HG03565 (cell line): Measurements from ENCODE around the gene PFKFB3.
"Not testable (repeated sequence)": the region's sequence is repeated elsewhere in the genome, so short reads cannot be mapped to it uniquely, and the experiment has no call there.

Experiments used
- ATAC-seq: cut with Tn5 transposase; IDR thresholded peaks from one replicate; pipeline ENCODE4 v1.9.1; 2021; ENCODE audit warnings: mild to moderate bottlenecking, moderate library complexity; ENCODE audit not compliant: unreplicated experiment

Gene PFKFB3

DNA sequence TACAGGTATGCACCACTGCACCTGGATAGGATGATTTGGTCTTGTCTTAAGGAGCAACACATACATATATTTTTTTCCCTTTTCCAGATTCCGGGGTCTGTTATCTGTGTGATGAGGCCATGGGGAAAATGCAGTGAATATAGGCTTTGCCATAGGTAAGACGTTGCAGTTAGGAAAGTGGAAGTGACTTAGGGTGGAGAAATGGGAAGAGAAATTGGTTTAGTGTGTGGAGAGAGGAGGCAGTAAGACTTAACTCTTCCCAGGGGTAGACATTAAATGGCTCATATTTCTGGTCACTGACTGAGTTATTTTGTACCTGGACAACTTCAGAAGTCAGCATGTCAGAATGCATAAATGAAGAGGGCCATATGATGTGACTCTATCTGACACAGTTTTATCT lies 66.7 kb downstream of the PFKFB3 start:
- no peak for ATAC-seq

DNA sequence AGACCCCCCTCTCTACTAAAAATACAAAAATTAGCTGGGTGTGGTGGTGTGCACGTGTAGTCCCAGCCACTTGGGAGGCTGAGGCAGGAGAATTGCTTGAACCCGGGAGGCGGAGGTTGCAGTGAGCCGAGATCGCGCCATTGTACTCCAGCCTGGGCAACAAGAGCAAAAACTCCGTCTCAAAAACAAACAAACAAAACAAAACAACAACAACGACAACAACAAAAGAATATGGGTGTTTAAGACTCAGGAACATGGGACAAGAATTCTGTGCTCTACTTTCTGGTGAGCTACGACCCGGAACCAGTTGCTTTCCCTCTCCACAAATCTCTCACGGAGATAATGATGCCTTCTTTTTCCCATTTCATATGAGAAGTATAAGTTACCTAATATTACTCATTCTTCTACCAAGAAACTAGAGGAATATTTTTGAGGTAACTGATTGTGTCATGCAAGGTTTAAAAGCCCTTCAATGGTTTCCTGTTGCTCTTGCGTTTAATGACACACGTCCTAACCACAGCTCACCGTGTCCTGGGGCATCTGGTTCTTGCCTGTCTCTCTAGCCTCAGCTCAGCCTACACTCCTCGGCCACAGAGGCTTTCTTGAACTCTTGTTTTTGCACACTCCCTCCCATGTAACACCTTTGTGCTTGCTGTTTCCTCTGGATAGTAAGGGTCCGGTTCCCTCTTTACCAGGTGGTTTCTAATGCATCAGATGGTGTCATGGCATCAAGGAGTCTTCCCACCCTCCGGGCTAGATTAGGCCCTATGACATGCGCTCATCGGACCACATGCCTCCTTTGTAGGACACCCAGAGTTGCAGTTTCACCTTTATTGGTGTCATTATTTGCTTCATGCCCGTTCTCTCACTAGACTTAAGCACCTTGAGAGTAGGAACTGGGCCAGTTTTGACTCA lies 67.5 kb downstream of the PFKFB3 start:
- peak; percentile 48 for ATAC-seq

DNA sequence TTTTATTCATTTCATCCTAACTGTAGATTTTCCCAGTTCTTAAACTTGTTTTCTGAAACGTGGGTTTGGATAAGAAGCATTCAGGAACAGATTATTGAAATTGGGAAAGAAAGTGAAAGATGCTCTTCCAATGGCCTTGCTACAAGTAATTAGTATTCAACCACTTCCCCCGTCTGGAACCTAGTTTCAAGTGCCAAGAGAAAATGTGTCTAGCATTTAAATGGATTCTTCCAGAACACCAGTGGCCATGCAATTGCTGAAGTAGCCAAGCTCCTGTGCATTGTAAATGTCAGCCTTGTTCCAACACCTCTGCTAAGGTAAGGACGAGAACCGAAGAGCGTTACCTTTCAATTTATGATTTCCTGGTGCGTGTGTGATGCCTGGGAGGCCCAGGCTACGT lies 68.2 kb downstream of the PFKFB3 start:
- no peak for ATAC-seq

DNA sequence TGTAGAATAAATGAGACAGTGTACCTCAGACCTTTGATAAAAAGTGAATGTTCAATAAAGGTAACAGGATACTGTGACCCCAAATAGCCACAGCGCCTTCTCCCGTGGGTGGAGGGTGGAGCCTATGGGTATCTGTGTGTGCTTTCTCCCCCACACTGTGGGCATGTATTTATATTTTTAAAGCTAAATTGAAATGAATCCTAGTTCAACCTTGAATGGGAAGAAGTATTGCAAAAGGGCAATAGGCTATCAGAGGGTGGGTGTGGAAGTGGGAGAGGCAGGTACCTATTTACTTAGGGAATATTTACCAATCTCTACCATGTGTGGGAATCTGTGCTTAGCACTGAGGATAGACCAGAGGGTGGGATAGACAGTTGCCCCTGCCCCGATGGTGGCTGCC lies 68.9 kb downstream of the PFKFB3 start:
- ATAC-seq = no peak

DNA sequence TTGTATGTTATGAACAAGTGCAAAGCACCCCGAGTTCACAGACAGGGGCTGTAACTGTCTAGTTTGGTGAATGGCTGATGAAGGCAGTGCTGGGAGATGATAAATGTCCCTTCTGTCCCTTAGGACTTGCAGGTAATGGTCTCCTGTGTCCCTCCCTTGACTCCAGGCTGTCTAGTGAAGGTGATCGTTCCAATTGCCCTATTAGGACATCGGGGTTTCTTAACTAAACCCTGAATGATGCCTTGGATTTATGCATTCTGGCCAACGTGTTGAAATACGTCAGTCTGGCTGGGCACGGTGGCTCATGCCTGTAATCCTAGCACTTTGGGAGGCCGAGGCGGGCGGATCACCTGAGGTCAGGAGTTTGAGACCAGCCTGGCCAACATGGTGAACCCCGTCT lies 69.4 kb downstream of the PFKFB3 start:
- ATAC-seq = no peak

DNA sequence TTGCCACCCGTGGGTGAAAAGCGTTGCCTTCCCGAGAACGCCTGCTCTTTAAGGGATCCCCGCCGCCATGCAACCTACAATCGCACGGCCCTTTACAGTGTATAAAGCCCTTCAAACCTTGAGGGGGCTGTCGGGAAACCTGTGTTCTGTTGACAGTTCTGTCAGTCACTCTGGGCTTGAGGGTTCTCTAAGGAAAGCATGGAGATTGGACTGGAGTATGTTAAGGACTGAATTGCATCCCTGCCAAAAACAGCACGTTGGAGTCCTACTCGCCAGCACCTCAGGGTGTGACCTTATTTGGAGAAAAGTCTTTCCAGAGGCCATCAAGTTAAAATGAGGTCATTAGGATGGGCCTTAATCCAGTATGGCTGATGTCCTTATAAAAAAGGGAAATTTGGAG lies 70.6 kb downstream of the PFKFB3 start:
- no peak for ATAC-seq

DNA sequence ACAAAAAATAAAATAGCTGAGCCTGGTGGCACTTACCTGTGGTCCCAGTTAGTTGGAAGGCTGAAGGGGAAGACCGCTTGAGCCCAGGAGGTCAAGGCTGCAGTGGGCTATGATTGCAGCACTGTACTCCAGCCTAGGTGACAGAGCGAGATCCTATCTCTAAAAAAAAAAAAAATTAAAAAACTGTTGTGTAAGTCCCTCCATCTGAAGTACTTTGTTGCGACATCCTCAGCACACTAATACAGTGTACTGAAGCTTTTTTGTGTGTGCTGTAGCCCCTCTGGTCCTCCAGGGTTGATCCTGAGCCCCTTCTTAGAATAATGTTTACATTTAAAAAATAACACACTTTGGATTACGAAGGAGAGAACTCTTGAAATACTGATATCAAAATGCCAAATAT lies 71.3 kb downstream of the PFKFB3 start:
- ATAC-seq = no peak

DNA sequence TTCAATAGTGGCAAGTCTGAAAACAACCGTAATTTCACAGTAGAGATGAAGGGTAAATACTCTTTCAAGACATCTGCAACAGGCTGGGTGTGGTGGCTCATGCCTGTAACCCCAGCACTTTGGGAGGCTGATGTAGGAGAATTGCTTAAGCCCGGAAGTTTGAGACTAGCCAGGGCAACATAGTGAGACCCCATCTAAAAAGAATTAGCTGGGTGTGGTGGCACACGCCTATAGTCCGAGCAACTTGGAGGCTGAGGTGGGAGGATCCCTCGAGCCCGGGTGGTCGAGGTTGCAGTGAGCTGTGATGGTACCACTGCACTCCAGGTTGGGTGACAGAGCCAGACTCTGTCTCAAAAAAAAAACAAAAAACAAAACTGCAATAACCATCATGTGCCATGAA lies 71.8 kb downstream of the PFKFB3 start:
- ATAC-seq = no peak

DNA sequence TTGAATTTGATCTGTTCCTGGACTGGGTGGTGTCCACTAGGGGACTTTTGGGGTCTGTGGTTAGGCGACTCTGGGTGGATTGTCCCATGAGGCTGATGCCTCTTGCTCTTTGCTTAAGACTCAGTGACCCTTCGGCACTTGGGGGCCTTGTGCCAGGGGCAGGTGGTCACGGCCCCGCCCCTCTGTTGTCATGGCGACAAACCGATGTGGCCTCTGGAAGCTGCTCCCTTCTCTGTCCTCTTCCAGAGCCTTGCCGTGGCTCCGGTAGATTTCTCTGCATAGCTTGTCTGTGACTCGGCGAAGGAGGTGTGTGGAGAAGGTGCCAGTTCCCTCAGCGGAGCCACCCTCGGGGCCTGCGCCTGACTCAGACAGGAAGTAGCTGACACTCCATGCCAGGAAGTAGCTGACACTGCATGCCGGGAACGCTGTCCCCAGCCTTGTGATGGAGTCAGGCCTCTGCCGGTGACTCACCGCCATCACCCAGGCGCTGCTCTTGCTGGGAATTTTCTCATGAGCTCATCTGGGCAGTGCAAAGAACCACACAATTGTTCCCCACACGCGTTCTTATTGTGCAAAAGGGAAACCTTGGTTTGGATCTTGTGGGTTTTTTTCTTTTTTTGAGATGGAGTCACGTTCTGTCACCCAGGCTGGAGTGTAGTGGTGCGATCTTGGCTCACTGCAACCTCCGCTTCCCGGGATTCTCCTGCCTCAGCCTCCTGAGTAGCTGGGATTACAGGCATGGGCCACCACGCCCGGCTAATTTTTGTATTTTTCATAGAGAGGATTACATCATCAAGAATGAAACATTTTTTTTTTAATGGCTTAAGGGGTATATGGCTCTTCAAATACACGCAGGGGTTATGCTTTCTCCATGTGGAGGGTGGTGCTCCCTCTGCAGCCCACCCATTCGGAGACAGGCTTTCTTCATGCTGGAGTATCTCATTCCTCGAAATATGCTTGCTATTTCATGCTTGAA lies 72.6 kb downstream of the PFKFB3 start:
- peak; percentile 65 for ATAC-seq

DNA sequence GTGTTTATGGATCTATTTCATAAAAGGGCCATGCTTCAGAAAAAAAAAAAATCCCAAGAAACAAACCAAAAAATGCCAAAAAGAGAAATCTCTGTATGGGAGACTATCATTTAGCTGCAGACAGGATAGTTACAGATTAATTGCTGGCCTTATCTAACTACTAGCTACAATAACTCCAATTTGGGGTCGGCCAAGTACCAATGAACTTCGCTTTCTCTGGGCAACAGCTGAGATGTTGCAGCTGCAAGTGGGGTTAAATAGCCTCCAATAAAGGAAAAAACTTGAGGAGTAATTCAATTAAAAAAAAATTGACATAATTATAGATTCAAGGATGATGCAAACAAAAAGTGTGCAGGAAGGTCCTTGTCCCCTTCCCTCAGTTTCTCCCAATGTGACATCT lies 73.6 kb downstream of the PFKFB3 start:
- ATAC-seq = no peak

DNA sequence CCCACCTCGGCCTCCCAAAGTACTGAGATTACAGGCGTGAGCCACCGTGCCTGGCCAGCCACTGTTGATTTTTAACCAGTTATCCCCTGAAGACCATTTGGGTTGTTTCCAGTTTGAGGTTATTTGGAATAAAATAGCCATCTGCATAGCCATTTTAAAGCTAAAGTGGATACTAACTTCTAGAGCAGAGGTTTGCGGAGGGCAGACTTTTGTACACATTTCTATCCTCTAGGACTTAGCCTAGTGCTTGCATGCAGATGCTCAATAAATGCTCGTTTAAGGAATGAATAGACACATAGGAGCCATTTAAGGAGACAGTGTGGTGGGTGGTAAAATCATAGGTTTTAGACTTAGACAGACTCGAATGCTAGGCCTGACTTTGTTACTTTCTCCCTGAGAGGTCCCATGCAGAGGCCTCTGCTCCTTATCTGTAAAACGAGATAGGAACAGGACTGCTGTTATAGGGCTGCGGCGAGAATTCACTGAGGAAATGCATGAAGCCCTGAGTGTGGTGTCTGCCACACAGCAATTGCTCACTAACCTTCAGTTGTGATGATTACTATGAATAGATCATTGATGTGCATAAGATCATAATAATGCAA lies 75.9 kb downstream of the PFKFB3 start:
- ATAC-seq = no peak

DNA sequence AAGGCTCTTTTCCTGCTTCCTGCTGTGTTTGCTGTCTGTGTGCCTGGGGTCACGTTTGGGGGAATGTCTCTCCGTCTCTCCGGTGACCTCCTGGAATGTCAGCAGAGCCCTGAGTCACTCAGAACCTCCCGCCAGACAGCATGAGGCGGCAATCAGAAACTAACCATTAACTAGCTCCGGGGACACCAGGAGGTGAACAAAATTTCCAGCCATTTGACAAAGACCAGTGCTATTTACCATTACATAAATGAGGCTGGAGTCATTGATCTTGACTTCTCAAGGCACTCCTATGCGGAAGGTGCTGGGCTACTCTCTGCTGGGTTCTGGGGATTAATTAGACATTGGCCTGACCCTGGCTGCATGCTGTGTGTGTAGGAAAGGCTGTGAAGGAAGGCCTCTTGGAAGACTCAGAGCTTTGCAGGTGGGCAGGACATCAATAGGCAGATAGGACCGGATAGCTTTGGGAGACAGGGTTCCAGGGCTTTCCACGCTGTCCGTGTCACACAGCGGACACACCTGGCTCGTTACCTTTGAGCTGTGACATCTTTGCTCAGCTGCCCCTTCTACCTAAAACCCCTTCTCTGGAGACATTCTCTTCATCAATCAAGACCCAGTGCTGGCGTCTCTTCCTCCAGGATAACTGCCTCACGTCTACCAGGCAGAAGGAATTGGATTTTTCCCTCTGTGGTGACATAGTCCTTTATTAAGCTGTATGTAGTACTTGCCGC lies 77.0 kb downstream of the PFKFB3 start:
- ATAC-seq = no peak

DNA sequence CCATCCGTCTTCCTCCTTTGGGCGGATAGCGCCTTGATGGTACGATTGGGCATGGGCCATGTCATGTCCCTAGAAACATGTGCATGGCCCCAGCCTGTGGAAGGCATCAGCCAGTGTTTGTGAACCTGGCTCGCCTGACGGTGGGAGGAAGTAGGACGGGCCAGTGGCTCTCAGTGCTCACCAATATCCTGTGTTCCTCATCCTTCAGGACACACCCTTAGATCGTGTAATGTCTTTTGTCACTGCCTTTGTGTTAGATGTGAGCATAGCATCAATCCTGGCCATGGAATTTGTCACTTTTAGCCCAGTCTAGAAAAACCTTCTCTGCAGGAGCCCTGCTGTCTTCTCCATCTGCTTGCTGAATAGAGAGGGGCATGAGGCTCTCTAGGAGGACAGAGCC lies 77.6 kb downstream of the PFKFB3 start:
- no peak for ATAC-seq

DNA sequence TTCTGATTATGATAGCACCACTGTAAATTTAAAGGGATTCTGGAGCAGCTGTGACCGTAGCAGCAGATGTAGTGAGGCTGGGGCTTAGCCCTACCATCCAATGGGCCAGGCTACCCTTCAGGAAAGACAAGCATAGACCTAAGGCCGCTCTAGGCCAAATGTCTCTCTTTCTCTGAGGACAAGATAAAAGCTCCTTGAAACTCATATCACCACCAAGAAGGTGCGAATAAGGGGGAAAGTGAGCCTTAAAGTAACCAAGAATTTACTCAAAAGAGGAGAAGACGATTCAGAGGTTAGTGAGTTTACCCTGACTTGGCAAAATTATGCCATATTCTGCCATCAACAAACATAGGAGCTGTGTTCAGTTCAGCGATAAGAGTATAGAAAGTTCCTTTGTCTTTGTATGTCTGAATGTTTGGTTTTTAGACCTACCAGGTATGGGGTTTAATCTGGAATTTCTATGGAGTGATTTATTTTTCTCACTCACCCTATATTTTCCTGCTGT lies 79.8 kb downstream of the PFKFB3 start:
- ATAC-seq = no peak

DNA sequence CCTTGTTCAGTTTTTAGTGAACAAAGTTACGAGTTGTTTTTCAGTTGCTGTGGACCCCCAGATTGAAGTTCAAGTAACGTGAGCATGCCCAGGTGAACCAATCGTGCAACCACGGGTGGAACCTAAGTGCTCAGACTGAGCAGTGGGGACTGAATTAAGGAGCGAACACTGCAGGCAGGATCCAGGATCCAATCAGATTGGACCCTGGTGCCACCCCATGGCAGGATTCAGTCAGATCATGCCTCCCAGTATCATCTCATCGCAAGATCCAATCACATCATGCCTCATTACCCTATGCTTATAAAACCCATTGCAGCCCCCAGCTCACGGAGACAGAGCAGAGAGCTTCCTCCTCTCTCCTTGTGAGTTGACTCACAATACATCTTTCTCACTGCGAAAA lies 80.9 kb downstream of the PFKFB3 start:
- ATAC-seq = no peak

DNA sequence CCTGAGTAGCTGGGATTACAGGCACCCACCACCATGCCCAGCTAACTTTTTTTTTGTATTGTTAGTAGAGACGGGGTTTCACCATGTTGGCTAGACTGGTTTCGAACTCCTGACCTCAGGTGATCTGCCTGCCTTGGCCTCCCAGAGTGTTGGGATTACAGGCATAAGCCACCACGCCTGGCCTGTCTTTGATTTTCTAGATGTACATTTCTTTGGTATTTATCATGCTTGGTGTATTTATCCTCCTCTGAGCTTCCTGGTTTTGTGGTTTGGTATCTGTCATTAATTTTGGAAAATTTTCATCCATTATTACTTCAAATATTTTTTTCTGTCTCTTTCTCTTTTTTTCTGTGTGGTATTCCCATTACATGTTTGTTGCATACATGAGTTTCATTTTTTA lies 87.9 kb downstream of the PFKFB3 start:
- not testable (repeated sequence) for ATAC-seq

DNA sequence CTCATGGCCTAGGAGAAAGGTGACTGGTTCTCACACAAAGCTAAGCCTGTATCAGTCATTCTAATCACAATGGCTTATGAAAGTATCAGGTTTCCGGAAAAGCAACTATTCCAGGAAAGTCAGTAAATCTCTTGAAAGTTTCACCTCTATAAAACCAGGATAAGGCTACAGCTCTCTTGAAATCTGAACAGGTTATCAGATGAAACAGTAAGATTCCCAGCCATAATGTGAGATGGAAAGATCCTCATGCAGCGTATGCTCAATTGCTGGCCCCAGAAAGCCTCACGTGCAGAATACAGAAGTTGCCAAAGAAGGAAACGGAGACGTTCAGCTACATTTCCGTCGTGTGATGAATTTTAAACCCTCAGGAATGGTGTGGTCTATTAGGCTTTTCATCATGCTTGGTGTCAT lies 90.0 kb downstream of the PFKFB3 start:
- ATAC-seq = no peak

DNA sequence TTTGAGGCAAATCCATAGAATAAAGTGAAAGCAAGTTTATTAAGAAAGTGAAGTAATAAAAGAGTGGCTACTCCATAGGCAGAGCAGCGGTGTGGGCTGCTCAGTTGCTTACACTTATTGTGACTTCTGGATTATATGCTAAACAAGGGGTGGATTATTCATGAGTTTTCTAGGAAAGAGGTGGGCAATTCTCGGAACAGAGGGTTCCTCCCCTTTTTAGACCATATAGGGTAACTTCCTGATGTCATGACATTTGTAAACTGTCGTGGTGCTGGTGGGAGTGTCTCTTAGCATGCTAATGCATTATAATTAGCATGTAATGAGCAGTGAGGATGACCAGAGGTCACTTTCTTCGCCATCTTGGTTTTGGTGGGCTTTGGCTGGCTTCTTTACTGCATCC lies 93.7 kb downstream of the PFKFB3 start:
- ATAC-seq = not testable (repeated sequence)

DNA sequence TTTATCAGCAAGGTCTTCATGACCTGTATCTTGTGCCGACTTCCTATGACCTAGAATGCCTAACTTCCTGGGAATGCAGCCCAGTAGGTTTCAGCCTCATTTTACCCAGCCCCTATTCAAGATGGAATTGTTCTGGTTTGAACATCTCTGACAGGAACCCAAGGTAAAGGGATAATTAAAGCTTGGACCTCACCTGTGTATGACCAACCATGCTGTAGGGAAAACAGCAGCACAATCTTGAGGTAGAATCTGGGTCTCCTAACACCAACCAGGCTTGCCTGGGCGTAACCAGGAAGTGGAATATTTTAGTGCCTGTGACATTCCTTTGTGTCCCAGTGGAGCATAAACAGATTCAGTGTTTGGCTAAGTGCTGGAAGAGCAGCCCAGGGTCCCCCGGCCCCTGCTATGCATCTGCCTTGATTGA lies 94.1 kb downstream of the PFKFB3 start:
- ATAC-seq = no peak

DNA sequence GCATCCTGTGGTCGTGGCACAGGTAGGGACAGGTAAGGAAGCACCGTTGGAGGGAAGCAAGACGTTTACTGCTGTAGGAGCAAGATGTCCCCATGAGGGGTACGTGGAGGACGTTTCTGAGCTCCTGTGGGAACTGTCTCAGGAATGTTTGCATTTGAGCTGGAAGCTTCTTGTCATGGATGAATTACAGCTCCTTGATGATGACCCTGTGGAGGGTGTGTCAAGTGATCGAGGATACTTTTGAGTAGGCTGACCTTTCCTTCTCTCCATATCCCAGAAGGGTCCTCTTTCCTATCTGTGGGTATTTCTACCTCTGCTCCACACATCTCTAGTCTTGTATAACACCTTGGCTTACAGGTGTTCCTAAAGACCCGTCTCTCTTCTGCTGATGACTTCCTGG lies 94.8 kb downstream of the PFKFB3 start:
- ATAC-seq = no peak
